Measurements from ENCODE around the gene ANXA2R. TPM values are rescaled to one million over a fixed set of nuclear protein-coding genes. Genes with fewer than 3 reads are reported as not detected.
"Not testable (repeated sequence)": the region's sequence is repeated elsewhere in the genome, so short reads cannot be mapped to it uniquely, and the experiment has no call there.

Gene ANXA2R
- polyA plus RNA-seq, 3 donors, result 2.3 to 6.4 (median 3.1) TPM

GRCh38 chr5:43063721-43064171, 23.6 kb upstream of the ANXA2R start:
- H3K9me3 ChIP-seq (replicated peaks in 1 of 2; ENCODE audit: control insufficient read depth in 1 of 2, insufficient read depth in 1 of 2, low read length in 2 of 2), result no peaks in the 10 kb centered on the region
- no peaks in the 10 kb centered on the region for H3K27me3 ChIP-seq (ENCODE audit: control insufficient read depth in 2 of 2, insufficient read depth in 2 of 2, low read length in 2 of 2)
- DNase-seq, result peak; percentile 16 to 31 (median 25)
- intact Hi-C loops (cut with micrococcal nuclease), result loop anchor here (1.0 to 10.0 kb wide), 3 partner anchors 23 to 131 kb away; partner anchors contain the start of genes ANXA2R (in 1 of the 2) and NIM1K (in 1 of the 2)
- no peaks in the 10 kb centered on the region for H3K36me3 ChIP-seq (replicated peaks in 1 of 2; ENCODE audit: control insufficient read depth in 1 of 2, insufficient read depth in 2 of 2, low read length in 2 of 2)
- H4K20me1 ChIP-seq (ENCODE audit: insufficient read depth, low read length), result no peaks in the 10 kb centered on the region
- H3K9ac ChIP-seq (ENCODE audit: insufficient read depth, low read length, poor library complexity, severe bottlenecking), result no peak overlapping the region
- no peaks in the 10 kb centered on the region for H3K27me3 Mint-ChIP-seq (ENCODE audit: low read depth in 3 of 3)
- TF ChIP-seq CTCF (IDR thresholded peaks at IDR 0.05), result no peak
- H3K4me3 ChIP-seq (replicated peaks in 1 of 3; ENCODE audit: low read depth in 2 of 3, low read length in 3 of 3), result peak overlapping the region in 1 of 3 experiments; percentile 85
- peaks cover 3 to 16% (median 8%) of the 10 kb centered on the region in 7 donors for H3K9me3 Mint-ChIP-seq
- peaks cover 28 to 30% of the 10 kb centered on the region in 2 donors for H3K4me1 ChIP-seq (ENCODE audit: control insufficient read depth in 1 of 2, insufficient read depth in 2 of 2, low read length in 2 of 2)
- H2AFZ ChIP-seq (ENCODE audit: insufficient read depth, low read depth, low read length, poor library complexity, severe bottlenecking), result no peak overlapping the region
- peak overlapping the region; percentile 97 to 99 (median 99) for H3K27ac Mint-ChIP-seq
- peaks cover 0 to 3% of the 10 kb centered on the region in 2 donors for H3K36me3 Mint-ChIP-seq
- peak overlapping the region; percentile 75 for H3K4me2 ChIP-seq (replicated peaks; ENCODE audit: extremely low read depth, low read length, poor library complexity, severe bottlenecking)
- peak overlapping the region; percentile 98 to 99 for H3K27ac ChIP-seq (ENCODE audit: low read depth in 1 of 2, low read length in 2 of 2)
- peaks cover 27% of the 10 kb centered on the region for H3K4me1 Mint-ChIP-seq
- peak overlapping the region in 1 of 2 donors; percentile 76 for H3K4me3 Mint-ChIP-seq
- WGBS (ENCODE audit: insufficient coverage), result 78% methylated on average over 10 of the region's 12 CpGs
- H3K79me2 ChIP-seq (ENCODE audit: insufficient read depth, low read length), result peaks cover 27% of the 10 kb centered on the region

- no peak overlapping the region for H3K27ac Mint-ChIP-seq
- Histone ChIP-seq H3K27ac (ENCODE audit: low read depth in 1 of 2, low read length in 2 of 2) (no peak overlapping the region), H2AFZ (ENCODE audit: insufficient read depth, low read depth, low read length, poor library complexity, severe bottlenecking) (no peak overlapping the region), H3K4me3 (replicated peaks in 1 of 3; ENCODE audit: low read depth in 2 of 3, low read length in 3 of 3) (no peak overlapping the region), H4K20me1 (ENCODE audit: insufficient read depth, low read length) (no peaks in the 10 kb centered on the region), H3K4me2 (replicated peaks; ENCODE audit: extremely low read depth, low read length, poor library complexity, severe bottlenecking) (no peak overlapping the region), H3K4me1 (ENCODE audit: control insufficient read depth in 1 of 2, insufficient read depth in 2 of 2, low read length in 2 of 2) (peaks cover 12 to 13% of the 10 kb centered on the region in 2 donors), H3K9me3 (replicated peaks in 1 of 2; ENCODE audit: control insufficient read depth in 1 of 2, insufficient read depth in 1 of 2, low read length in 2 of 2) (peaks cover 5% of the 10 kb centered on the region in 2 donors), H3K36me3 (replicated peaks in 1 of 2; ENCODE audit: control insufficient read depth in 1 of 2, insufficient read depth in 2 of 2, low read length in 2 of 2) (no peaks in the 10 kb centered on the region), H3K27me3 (ENCODE audit: control insufficient read depth in 2 of 2, insufficient read depth in 2 of 2, low read length in 2 of 2) (no peaks in the 10 kb centered on the region), H3K79me2 (ENCODE audit: insufficient read depth, low read length) (peaks cover 5% of the 10 kb centered on the region), H3K9ac (ENCODE audit: insufficient read depth, low read length, poor library complexity, severe bottlenecking) (no peak overlapping the region)
- peaks cover 10 to 32% (median 15%) of the 10 kb centered on the region in 7 donors for H3K9me3 Mint-ChIP-seq
- peaks cover 0 to 5% of the 10 kb centered on the region in 2 donors for H3K36me3 Mint-ChIP-seq
- WGBS (ENCODE audit: insufficient coverage), result 100% methylated on average over 2 of the region's 5 CpGs
- H3K27me3 Mint-ChIP-seq (ENCODE audit: low read depth in 3 of 3), result no peaks in the 10 kb centered on the region
- DNase-seq, result no peak
- H3K4me3 Mint-ChIP-seq, result no peak overlapping the region
- TF ChIP-seq CTCF (IDR thresholded peaks at IDR 0.05), result no peak
- intact Hi-C loops (cut with micrococcal nuclease), result loop anchor here in 1 of 2 donors (10.0 kb wide), 1 partner anchor 133 kb away; the partner anchor contains the start of gene NIM1K
- peaks cover 12% of the 10 kb centered on the region for H3K4me1 Mint-ChIP-seq
Measured at GRCh38 chr5:43061352-43062075, 21.4 kb upstream of the ANXA2R start.

- H3K9me3 ChIP-seq (replicated peaks in 1 of 2; ENCODE audit: control insufficient read depth in 1 of 2, insufficient read depth in 1 of 2, low read length in 2 of 2); H3K4me3 Mint-ChIP-seq; H3K27ac ChIP-seq (ENCODE audit: low read depth in 1 of 2, low read length in 2 of 2); H3K79me2 ChIP-seq (ENCODE audit: insufficient read depth, low read length); H4K20me1 ChIP-seq (ENCODE audit: insufficient read depth, low read length); H3K27ac Mint-ChIP-seq; H3K4me2 ChIP-seq (replicated peaks; ENCODE audit: extremely low read depth, low read length, poor library complexity, severe bottlenecking); H3K36me3 ChIP-seq (replicated peaks in 1 of 2; ENCODE audit: control insufficient read depth in 1 of 2, insufficient read depth in 2 of 2, low read length in 2 of 2); H3K27me3 ChIP-seq (ENCODE audit: control insufficient read depth in 2 of 2, insufficient read depth in 2 of 2, low read length in 2 of 2); H3K27me3 Mint-ChIP-seq (ENCODE audit: low read depth in 3 of 3); H3K4me3 ChIP-seq (replicated peaks in 1 of 3; ENCODE audit: low read depth in 2 of 3, low read length in 3 of 3); H2AFZ ChIP-seq (ENCODE audit: insufficient read depth, low read depth, low read length, poor library complexity, severe bottlenecking); DNase-seq; H3K9ac ChIP-seq (ENCODE audit: insufficient read depth, low read length, poor library complexity, severe bottlenecking): not testable (repeated sequence)
- H3K4me1 ChIP-seq (ENCODE audit: control insufficient read depth in 1 of 2, insufficient read depth in 2 of 2, low read length in 2 of 2), result peaks cover 12 to 13% of the 10 kb centered on the region in 2 donors
- intact Hi-C loops (cut with micrococcal nuclease), result loop anchor here in 1 of 2 donors (10.0 kb wide), 1 partner anchor 135 kb away; the partner anchor contains the start of gene NIM1K
- peaks cover 18 to 42% (median 24%) of the 10 kb centered on the region in 7 donors for H3K9me3 Mint-ChIP-seq
- H3K4me1 Mint-ChIP-seq, result peaks cover 12% of the 10 kb centered on the region
- peaks cover 7 to 14% of the 10 kb centered on the region in 2 donors for H3K36me3 Mint-ChIP-seq
- no CpG with 5 or more reads among the region's 2 CpGs for WGBS (ENCODE audit: insufficient coverage)
Measured at GRCh38 chr5:43060020-43060419, 19.9 kb upstream of the ANXA2R start.

All from CD14-positive monocyte (primary cell).